ENCODE measurements around the gene LRRC40. TPM values are rescaled to one million over a fixed set of nuclear protein-coding genes. Genes with fewer than 3 reads are reported as not detected.

LRRC40 gene
- total and polyA plus RNA-seq, 9 of the 15 experiments (the other 6 are each of a cell fraction or from before 2014, with no cell fraction given) = 16.1 to 36.2 (median 30.9) TPM

DNA sequence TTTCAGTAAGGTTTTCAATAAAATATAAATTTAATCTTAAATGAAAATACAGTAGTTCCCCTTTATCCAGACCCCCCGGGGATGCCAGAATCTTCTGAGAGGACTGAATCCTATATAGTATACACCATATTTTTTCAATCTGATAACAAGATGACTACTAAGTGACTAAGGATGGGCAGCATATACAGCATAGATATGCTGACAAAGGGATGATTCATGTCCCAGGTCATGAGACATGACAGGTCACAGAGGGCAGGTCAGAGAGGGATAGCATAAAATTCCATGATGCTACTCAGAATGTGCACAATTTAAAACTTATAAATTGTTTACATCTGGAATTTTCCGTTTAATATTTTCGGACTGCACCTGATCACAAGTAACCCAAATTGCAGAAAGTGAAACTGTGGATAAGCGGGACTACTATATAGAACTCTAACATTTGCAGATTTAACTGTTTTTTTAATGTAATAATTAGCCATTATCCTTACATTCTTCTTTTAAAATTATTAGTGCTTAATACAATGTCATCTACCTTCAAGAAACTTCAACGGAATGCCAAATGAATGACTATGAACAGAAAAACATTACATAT, 48.8 kb downstream of the LRRC40 start (continued):
- TF ChIP-seq, protein P1, sequence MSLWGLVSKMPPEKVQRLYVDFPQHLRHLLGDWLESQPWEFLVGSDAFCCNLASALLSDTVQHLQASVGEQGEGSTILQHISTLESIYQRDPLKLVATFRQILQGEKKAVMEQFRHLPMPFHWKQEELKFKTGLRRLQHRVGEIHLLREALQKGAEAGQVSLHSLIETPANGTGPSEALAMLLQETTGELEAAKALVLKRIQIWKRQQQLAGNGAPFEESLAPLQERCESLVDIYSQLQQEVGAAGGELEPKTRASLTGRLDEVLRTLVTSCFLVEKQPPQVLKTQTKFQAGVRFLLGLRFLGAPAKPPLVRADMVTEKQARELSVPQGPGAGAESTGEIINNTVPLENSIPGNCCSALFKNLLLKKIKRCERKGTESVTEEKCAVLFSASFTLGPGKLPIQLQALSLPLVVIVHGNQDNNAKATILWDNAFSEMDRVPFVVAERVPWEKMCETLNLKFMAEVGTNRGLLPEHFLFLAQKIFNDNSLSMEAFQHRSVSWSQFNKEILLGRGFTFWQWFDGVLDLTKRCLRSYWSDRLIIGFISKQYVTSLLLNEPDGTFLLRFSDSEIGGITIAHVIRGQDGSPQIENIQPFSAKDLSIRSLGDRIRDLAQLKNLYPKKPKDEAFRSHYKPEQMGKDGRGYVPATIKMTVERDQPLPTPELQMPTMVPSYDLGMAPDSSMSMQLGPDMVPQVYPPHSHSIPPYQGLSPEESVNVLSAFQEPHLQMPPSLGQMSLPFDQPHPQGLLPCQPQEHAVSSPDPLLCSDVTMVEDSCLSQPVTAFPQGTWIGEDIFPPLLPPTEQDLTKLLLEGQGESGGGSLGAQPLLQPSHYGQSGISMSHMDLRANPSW (CRISPR knock-in tag; IDR thresholded peaks at IDR 0.05) = no peak
- no peak for TF ChIP-seq SAFB (IDR thresholded peaks at IDR 0.05; ENCODE audit: borderline replicate concordance, low read depth, low read length)
- TF ChIP-seq ZBTB1 (CRISPR knock-in tag; IDR thresholded peaks at IDR 0.05; ENCODE audit: borderline replicate concordance, low read depth) = no peak
- TF ChIP-seq, protein P2, sequence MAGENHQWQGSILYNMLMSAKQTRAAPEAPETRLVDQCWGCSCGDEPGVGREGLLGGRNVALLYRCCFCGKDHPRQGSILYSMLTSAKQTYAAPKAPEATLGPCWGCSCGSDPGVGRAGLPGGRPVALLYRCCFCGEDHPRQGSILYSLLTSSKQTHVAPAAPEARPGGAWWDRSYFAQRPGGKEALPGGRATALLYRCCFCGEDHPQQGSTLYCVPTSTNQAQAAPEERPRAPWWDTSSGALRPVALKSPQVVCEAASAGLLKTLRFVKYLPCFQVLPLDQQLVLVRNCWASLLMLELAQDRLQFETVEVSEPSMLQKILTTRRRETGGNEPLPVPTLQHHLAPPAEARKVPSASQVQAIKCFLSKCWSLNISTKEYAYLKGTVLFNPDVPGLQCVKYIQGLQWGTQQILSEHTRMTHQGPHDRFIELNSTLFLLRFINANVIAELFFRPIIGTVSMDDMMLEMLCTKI (IDR thresholded peaks at IDR 0.05; ENCODE audit: partially characterized antibody) = no peak
- TF ChIP-seq SIN3A (IDR thresholded peaks at IDR 0.05; ENCODE audit: borderline replicate concordance in 2 of 2, control insufficient read depth in 1 of 2, low read depth in 2 of 2, low read length in 2 of 2) = no peak
- TF ChIP-seq ILF3 (IDR thresholded peaks at IDR 0.05; ENCODE audit: borderline replicate concordance) = no peak
- TF ChIP-seq, protein P3, sequence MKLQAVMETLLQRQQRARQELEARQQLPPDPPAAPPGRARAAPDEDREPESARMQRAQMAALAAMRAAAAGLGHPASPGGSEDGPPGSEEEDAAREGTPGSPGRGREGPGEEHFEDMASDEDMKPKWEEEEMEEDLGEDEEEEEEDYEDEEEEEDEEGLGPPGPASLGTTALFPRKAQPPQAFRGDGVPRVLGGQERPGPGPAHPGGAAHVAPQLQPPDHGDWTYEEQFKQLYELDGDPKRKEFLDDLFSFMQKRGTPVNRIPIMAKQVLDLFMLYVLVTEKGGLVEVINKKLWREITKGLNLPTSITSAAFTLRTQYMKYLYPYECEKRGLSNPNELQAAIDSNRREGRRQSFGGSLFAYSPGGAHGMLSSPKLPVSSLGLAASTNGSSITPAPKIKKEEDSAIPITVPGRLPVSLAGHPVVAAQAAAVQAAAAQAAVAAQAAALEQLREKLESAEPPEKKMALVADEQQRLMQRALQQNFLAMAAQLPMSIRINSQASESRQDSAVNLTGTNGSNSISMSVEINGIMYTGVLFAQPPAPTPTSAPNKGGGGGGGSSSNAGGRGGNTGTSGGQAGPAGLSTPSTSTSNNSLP (IDR thresholded peaks at IDR 0.05; ENCODE audit: borderline replicate concordance, low read depth, low read length) = no peak
- TF ChIP-seq TEAD4 (IDR thresholded peaks at IDR 0.05; ENCODE audit: low read length) = peak; percentile 34; the same call in 1 of the 2 replicates
- no peak for TF ChIP-seq TEAD4 (CRISPR knock-in tag; IDR thresholded peaks at IDR 0.05; ENCODE audit: borderline replicate concordance)
- TF ChIP-seq, protein P4, sequence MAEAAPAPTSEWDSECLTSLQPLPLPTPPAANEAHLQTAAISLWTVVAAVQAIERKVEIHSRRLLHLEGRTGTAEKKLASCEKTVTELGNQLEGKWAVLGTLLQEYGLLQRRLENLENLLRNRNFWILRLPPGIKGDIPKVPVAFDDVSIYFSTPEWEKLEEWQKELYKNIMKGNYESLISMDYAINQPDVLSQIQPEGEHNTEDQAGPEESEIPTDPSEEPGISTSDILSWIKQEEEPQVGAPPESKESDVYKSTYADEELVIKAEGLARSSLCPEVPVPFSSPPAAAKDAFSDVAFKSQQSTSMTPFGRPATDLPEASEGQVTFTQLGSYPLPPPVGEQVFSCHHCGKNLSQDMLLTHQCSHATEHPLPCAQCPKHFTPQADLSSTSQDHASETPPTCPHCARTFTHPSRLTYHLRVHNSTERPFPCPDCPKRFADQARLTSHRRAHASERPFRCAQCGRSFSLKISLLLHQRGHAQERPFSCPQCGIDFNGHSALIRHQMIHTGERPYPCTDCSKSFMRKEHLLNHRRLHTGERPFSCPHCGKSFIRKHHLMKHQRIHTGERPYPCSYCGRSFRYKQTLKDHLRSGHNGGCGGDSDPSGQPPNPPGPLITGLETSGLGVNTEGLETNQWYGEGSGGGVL (CRISPR knock-in tag; IDR thresholded peaks at IDR 0.05) = no peak
- TF ChIP-seq ARNT (IDR thresholded peaks at IDR 0.05) = no peak
- TF ChIP-seq, protein P5, sequence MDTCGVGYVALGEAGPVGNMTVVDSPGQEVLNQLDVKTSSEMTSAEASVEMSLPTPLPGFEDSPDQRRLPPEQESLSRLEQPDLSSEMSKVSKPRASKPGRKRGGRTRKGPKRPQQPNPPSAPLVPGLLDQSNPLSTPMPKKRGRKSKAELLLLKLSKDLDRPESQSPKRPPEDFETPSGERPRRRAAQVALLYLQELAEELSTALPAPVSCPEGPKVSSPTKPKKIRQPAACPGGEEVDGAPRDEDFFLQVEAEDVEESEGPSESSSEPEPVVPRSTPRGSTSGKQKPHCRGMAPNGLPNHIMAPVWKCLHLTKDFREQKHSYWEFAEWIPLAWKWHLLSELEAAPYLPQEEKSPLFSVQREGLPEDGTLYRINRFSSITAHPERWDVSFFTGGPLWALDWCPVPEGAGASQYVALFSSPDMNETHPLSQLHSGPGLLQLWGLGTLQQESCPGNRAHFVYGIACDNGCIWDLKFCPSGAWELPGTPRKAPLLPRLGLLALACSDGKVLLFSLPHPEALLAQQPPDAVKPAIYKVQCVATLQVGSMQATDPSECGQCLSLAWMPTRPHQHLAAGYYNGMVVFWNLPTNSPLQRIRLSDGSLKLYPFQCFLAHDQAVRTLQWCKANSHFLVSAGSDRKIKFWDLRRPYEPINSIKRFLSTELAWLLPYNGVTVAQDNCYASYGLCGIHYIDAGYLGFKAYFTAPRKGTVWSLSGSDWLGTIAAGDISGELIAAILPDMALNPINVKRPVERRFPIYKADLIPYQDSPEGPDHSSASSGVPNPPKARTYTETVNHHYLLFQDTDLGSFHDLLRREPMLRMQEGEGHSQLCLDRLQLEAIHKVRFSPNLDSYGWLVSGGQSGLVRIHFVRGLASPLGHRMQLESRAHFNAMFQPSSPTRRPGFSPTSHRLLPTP (IDR thresholded peaks at IDR 0.05; ENCODE audit: borderline replicate concordance, extremely low read depth, insufficient read length) = no peak
- TF ChIP-seq ZNF143 (CRISPR knock-in tag; IDR thresholded peaks at IDR 0.05) = no peak
- no peak for TF ChIP-seq CSDE1 (IDR thresholded peaks at IDR 0.05)
- TF ChIP-seq, protein P6, sequence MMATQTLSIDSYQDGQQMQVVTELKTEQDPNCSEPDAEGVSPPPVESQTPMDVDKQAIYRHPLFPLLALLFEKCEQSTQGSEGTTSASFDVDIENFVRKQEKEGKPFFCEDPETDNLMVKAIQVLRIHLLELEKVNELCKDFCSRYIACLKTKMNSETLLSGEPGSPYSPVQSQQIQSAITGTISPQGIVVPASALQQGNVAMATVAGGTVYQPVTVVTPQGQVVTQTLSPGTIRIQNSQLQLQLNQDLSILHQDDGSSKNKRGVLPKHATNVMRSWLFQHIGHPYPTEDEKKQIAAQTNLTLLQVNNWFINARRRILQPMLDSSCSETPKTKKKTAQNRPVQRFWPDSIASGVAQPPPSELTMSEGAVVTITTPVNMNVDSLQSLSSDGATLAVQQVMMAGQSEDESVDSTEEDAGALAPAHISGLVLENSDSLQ (IDR thresholded peaks at IDR 0.05) = peak; percentile 86
